ENCODE results near the gene RSPO3.

GRCh38 chr6:127115084-127115655, 3.3 kb upstream of the RSPO3 start:
- no peak for TF ChIP-seq FOS (IDR thresholded peaks at IDR 0.05; ENCODE audit: low read depth, low read length)
- TF ChIP-seq CTCF (conservative IDR thresholded peaks at IDR 0.05; ENCODE audit: low read depth, low read length), result no peak
- no peak for TF ChIP-seq POLR2A (IDR thresholded peaks at IDR 0.05; ENCODE audit: low read depth, low read length)
- TF ChIP-seq USF2 (IDR thresholded peaks at IDR 0.05; ENCODE audit: low read depth, low read length), result no peak

All from IMR-90 (cell line).